Measurements from ENCODE around the gene XRN2.
"Not testable (repeated sequence)": the region's sequence is repeated elsewhere in the genome, so short reads cannot be mapped to it uniquely, and the experiment has no call there.

The XRN2 gene

GRCh38 chr20:21396599-21397340, 93.6 kb downstream of the XRN2 start:
- FAIRE-seq = no peak
- TF ChIP-seq CTCF (IDR thresholded peaks at IDR 0.05; ENCODE audit: insufficient read depth, missing control alignments) = no peak

GRCh38 chr20:21397341-21398108, 94.4 kb downstream of the XRN2 start, which contains the start of gene NKX2-4:
Gene NKX2-4 (minus strand): TSS chr20:21397526. CDS start chr20:21397399, 127 bp downstream.
- FAIRE-seq = no peak
- no peak for DNase-seq (ENCODE audit: insufficient read length, low spot score)
- no peak for TF ChIP-seq CTCF (IDR thresholded peaks at IDR 0.05; ENCODE audit: insufficient read depth, missing control alignments)

More at GRCh38 chr20:21396599-21397340, 93.6 kb downstream of the XRN2 start:
- no peak for DNase-seq (ENCODE audit: insufficient read length, low spot score)

- DNase-seq (ENCODE audit: insufficient read length, low spot score) = no peak
- no peak for TF ChIP-seq CTCF (IDR thresholded peaks at IDR 0.05; ENCODE audit: insufficient read depth, missing control alignments)
- no peak for FAIRE-seq
These were observed 95.2 kb downstream of the XRN2 start for GRCh38 chr20:21398109-21399004.

GRCh38 chr20:21399005-21399475, 95.9 kb downstream of the XRN2 start:
- FAIRE-seq (no peak), DNase-seq (ENCODE audit: insufficient read length, low spot score) (no peak)
- TF ChIP-seq CTCF (IDR thresholded peaks at IDR 0.05; ENCODE audit: insufficient read depth, missing control alignments) = no peak

- DNase-seq (ENCODE audit: insufficient read length, low spot score) = no peak
- no peak for FAIRE-seq
- TF ChIP-seq CTCF (IDR thresholded peaks at IDR 0.05; ENCODE audit: insufficient read depth, missing control alignments) = no peak
These were observed 108.6 kb downstream of the XRN2 start for GRCh38 chr20:21411725-21412124.

GRCh38 chr20:21413996-21414395, 110.9 kb downstream of the XRN2 start:
- DNase-seq (ENCODE audit: insufficient read length, low spot score); FAIRE-seq: not testable (repeated sequence)

GRCh38 chr20:21419147-21419546, 116.0 kb downstream of the XRN2 start:
- not testable (repeated sequence) for FAIRE-seq

More at GRCh38 chr20:21419147-21419546, 116.0 kb downstream of the XRN2 start:
- not testable (repeated sequence) for DNase-seq (ENCODE audit: insufficient read length, low spot score)
